HepG2 (cell line): ENCODE results near the gene MFAP2. TPM values are rescaled to one million over a fixed set of nuclear protein-coding genes. Genes with fewer than 3 reads are reported as not detected.

Source experiments
- ATAC-seq: fragments of 200-7000 bp; cut with Tn5 transposase; 3 replicates; pipeline ENCODE4 v1.9.1; 2020; ENCODE audit warnings: mild to moderate bottlenecking, moderate library complexity
- Bru-seq: library from RNA; stranded (reverse); fragments of 400-500 nt; gene quantifications from one replicate; lab custom pipeline; 2021; lab: Mats Ljungman, UMichigan
- BruChase-seq, 2 experiments: library from RNA; stranded (reverse); fragments of 400-500 nt; gene quantifications; one replicate each; lab custom pipeline; 2021; lab: Mats Ljungman, UMichigan
- BruUV-seq: library from RNA; stranded (reverse); fragments of 400-500 nt; replicated peaks from 2 replicates; lab custom pipeline; 2021; lab: Mats Ljungman, UMichigan
- CTCF ChIA-PET: fragments of 300-600 bp; formaldehyde crosslinking; extraction: SDS; loops from one replicate; lab custom pipeline; 2021; ENCODE audit warnings: low total read pairs, inconsistent platforms, low intra/inter-chr PET ratio; lab: Yijun Ruan, JAX
- POLR2A ChIA-PET: fragments of 350-600 bp; sonication (Branson Sonifier 250); formaldehyde crosslinking; loops from one replicate; lab custom pipeline; 2020; ENCODE audit warnings: antibody characterized with exemption, inconsistent platforms; lab: Yijun Ruan, JAX
- DNase-seq: peaks from one replicate; pipeline ENCODE4 v3.0.0-alpha.2; 2015; ENCODE audit warnings: low spot score
- FAIRE-seq: peaks from 3 replicates; lab custom pipeline; 2011; peaks lifted over from hg19 to GRCh38; lab: Jason Lieb, UNC
- H2AFZ ChIP-seq: one replicate; pipeline ENCODE4 v1.6.1; 2011; ENCODE audit warnings: low read length, inconsistent platforms
- H3K27ac ChIP-seq: fragments of 300-600 bp; 3 replicates; pipeline ENCODE4 v1.8.0; 2011; ENCODE audit warnings: mixed run types, mild to moderate bottlenecking, mixed read lengths, low read length, inconsistent platforms; ENCODE audit not compliant: insufficient read depth; ENCODE audit errors: extremely low read length
- H3K27me3 ChIP-seq, 2 experiments: fragments of 200-600 bp in 1 of 2; 2 replicates in 1 of 2; 3 replicates in 1 of 2; pipeline versions ENCODE4 v1.6.0 to v1.8.0; 2011; ENCODE audit warnings: low read length in 2 of 2, mild to moderate bottlenecking in 2 of 2, moderate library complexity in 2 of 2, inconsistent platforms in 1 of 2; ENCODE audit not compliant: insufficient read depth in 2 of 2, control insufficient read depth in 1 of 2
- H3K36me3 ChIP-seq, 2 experiments: fragments of 200-600 bp in 1 of 2; replicated peaks in 1 of 2; 2 replicates in 1 of 2; 3 replicates in 1 of 2; pipeline versions ENCODE4 v1.5.1 to v1.8.0; 2011; ENCODE audit warnings: low read length in 2 of 2, inconsistent platforms in 1 of 2; ENCODE audit not compliant: insufficient read depth in 2 of 2, control insufficient read depth in 1 of 2
- H3K4me1 ChIP-seq: 2 replicates; pipeline ENCODE4 v1.5.1; 2012; ENCODE audit warnings: low read length, inconsistent platforms; ENCODE audit not compliant: insufficient read depth
- H3K4me2 ChIP-seq: 2 replicates; pipeline ENCODE4 v1.6.0; 2011; ENCODE audit warnings: low read depth, low read length, inconsistent platforms
- H3K4me3 ChIP-seq, 3 experiments: fragments of 200-600 bp in 1 of 3; sonication (generic), shearing (Covaris generic) in 1 of 3; replicated peaks in 1 of 3; 2 replicates each; pipeline ENCODE4 v1.5.1; 2011 to 2016; ENCODE audit warnings: low read length in 3 of 3, inconsistent platforms in 2 of 3, low read depth in 2 of 3, mild to moderate bottlenecking in 2 of 3, control low read depth in 1 of 3, mixed read lengths in 1 of 3; ENCODE audit not compliant: insufficient read depth in 1 of 3
- H3K79me2 ChIP-seq: one replicate; pipeline ENCODE4 v1.6.1; 2011; ENCODE audit warnings: low read length, inconsistent platforms; ENCODE audit not compliant: insufficient read depth
- H3K9ac ChIP-seq: 2 replicates; pipeline ENCODE4 v1.6.0; 2011; ENCODE audit warnings: mild to moderate bottlenecking, low read depth, low read length, inconsistent platforms; ENCODE audit not compliant: insufficient read depth
- H3K9me3 ChIP-seq: 2 replicates; pipeline ENCODE4 v1.5.1; 2012; ENCODE audit warnings: mild to moderate bottlenecking, low read length
- H4K20me1 ChIP-seq: 2 replicates; pipeline ENCODE4 v1.6.0; 2011; ENCODE audit warnings: inconsistent platforms, mild to moderate bottlenecking, low read length, moderate library complexity; ENCODE audit not compliant: insufficient read depth
- TEAD2 ChIP-seq: sonication (generic); formaldehyde crosslinking; IDR thresholded peaks from 2 replicates; pipeline ENCODE4 v1.9.0; 2021; ENCODE audit warnings: missing genetic modification reagents
- ZNF121 ChIP-seq: sonication (generic); formaldehyde crosslinking; IDR thresholded peaks from 2 replicates; pipeline ENCODE4 v1.5.0; 2020; ENCODE audit warnings: mild to moderate bottlenecking, missing genetic modification reagents
- ZNF354B ChIP-seq: sonication (generic); formaldehyde crosslinking; IDR thresholded peaks from 2 replicates; pipeline ENCODE4 v1.8.0; 2022; ENCODE audit warnings: mild to moderate bottlenecking, missing genetic modification reagents
- ZNF629 ChIP-seq: sonication (generic); formaldehyde crosslinking; conservative IDR thresholded peaks from 2 replicates; pipeline ENCODE4 v1.5.0; 2020; ENCODE audit warnings: missing genetic modification reagents
- ZNF777 ChIP-seq: sonication (generic); formaldehyde crosslinking; IDR thresholded peaks from 2 replicates; pipeline ENCODE4 v1.4.0; 2020; ENCODE audit warnings: missing genetic modification reagents
- WGBS: methylation state at CpG from one replicate; pipeline ENCODE4 v1.1.6; 2017; ENCODE audit warnings: low lambda C conversion rate; 5-methylcytosine and 5-hydroxymethylcytosine counted together
- in situ Hi-C: cut with HindIII; loops from 2 replicates; pipeline ENCODE4 v1.10.0; 2017; ENCODE audit warnings: low pct_unique_long_range_greater_than_20kb; ENCODE audit not compliant: extremely low pct_ligation_motif_present
- intact Hi-C: fragments of 100-400 bp; cut with micrococcal nuclease; formaldehyde crosslinking; loops from one replicate; pipeline ENCODE4 v1.10.0; 2022; ENCODE audit not compliant: unreplicated experiment
- long read RNA-seq, 2 experiments: library from RNA in 1 of 2; library from polyadenylated mRNA in 1 of 2; stranded (forward) in 1 of 2; unstranded in 1 of 2; transcript quantifications; one replicate each; pipeline ENCODE4 v2.0.0, GENCODE V29; 2019 to 2022
- polyA minus RNA-seq, 3 experiments: library from RNA; depleted of rRNA, polyadenylated mRNA; stranded (reverse); fragments of >200 nt; gene quantifications; 2 replicates each; pipeline ENCODE4 v1.2.3, GENCODE V29; 2011; ENCODE audit warnings: low replicate concordance in 1 of 3
- polyA plus RNA-seq, 8 experiments: library from polyadenylated mRNA; depleted of rRNA in 3 of 8; stranded (reverse) in 7 of 8; unstranded in 1 of 8; fragments of >200 nt; fragmentation: Illumina TruSeq in 4 of 8; extraction: Trizol in 4 of 8; gene quantifications; 2 replicates each; pipeline versions ENCODE4 v1.2.1 to v1.2.3, GENCODE V29; 2011 to 2016; ENCODE audit warnings: low read depth in 4 of 8, missing spikeins in 1 of 8, mixed read lengths in 1 of 8; ENCODE audit not compliant: insufficient read depth in 1 of 8
- total RNA-seq, 5 experiments: library from RNA; depleted of rRNA; stranded (reverse); fragments of >200 nt; fragmentation: Illumina TruSeq; extraction: Trizol; gene quantifications; 2 replicates each; pipeline ENCODE4 v1.2.3, GENCODE V29; 2016; ENCODE audit warnings: low read depth in 1 of 5

Gene MFAP2, protein sequence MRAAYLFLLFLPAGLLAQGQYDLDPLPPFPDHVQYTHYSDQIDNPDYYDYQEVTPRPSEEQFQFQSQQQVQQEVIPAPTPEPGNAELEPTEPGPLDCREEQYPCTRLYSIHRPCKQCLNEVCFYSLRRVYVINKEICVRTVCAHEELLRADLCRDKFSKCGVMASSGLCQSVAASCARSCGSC
- total RNA-seq (2016; rRNA removed; fragmentation: Illumina TruSeq; extraction: Trizol) (0.21 and 1.1 TPM in 2 replicates), polyA plus RNA-seq (2011; rRNA removed) (1.4 and 2.1 TPM in 2 replicates), polyA minus RNA-seq (2011; rRNA and poly(A)+ RNA removed; ENCODE audit: low replicate concordance) (1.7 TPM in 1 of 2 replicates, not detected in the other), Bru-seq, nascent RNA (percentile 24 among the genes with signal in this experiment), BruChase-seq, experiment 1, labeled RNA remaining after a 6-hour chase (percentile 33 among the genes with signal in this experiment), BruChase-seq, experiment 2, labeled RNA remaining after a 2-hour chase (percentile 33 among the genes with signal in this experiment)
- 0.40 and 0.62 TPM in 2 replicates for total RNA-seq (2016; cell fraction: cytosol; rRNA removed; fragmentation: Illumina TruSeq; extraction: Trizol; ENCODE audit: low read depth)
- total RNA-seq (2016; cell fraction: insoluble cytoplasmic fraction; rRNA removed; fragmentation: Illumina TruSeq; extraction: Trizol), result 0.27 and 0.93 TPM in 2 replicates
- total RNA-seq (2016; cell fraction: membrane; rRNA removed; fragmentation: Illumina TruSeq; extraction: Trizol), result 0.37 and 0.38 TPM in 2 replicates
- 0.66 and 1.8 TPM in 2 replicates for total RNA-seq (2016; cell fraction: nucleus; rRNA removed; fragmentation: Illumina TruSeq; extraction: Trizol)
- polyA plus RNA-seq (2011; cell fraction: cytosol; rRNA removed), result 1.5 and 1.8 TPM in 2 replicates
- 3.8 and 4.2 TPM in 2 replicates for polyA plus RNA-seq (2011; cell fraction: nucleus; rRNA removed)
- polyA plus RNA-seq (2012), result 1.1 and 1.6 TPM in 2 replicates
- 1.2 and 1.3 TPM in 2 replicates for polyA plus RNA-seq (2016; cell fraction: cytosol; fragmentation: Illumina TruSeq; extraction: Trizol; ENCODE audit: low read depth)
- polyA plus RNA-seq (2016; cell fraction: insoluble cytoplasmic fraction; fragmentation: Illumina TruSeq; extraction: Trizol; ENCODE audit: low read depth), result 0.25 and 0.36 TPM in 2 replicates
- polyA plus RNA-seq (2016; cell fraction: membrane; fragmentation: Illumina TruSeq; extraction: Trizol; ENCODE audit: low read depth), result 0.59 and 0.74 TPM in 2 replicates
- polyA plus RNA-seq (2016; cell fraction: nucleus; fragmentation: Illumina TruSeq; extraction: Trizol; ENCODE audit: insufficient read depth, low read depth), result 1.4 and 2.5 TPM in 2 replicates
- 0.62 TPM in 1 of 2 replicates, not detected in the other for polyA minus RNA-seq (2011; cell fraction: cytosol; rRNA and poly(A)+ RNA removed)
- polyA minus RNA-seq (2011; cell fraction: nucleus; rRNA and poly(A)+ RNA removed), result 1.4 TPM in 1 of 2 replicates, not detected in the other
- long read RNA-seq, experiment 1, partial matches to known transcripts, result 0 of 2 reads
- long read RNA-seq, experiment 1, other reads (novel, unspliced or antisense), result 0 of 2 reads
- long read RNA-seq, experiment 2, transcript MFAP2-202 (9 exons, 1,260 nt), result major isoform, 5 of 6 reads
- long read RNA-seq, experiment 2, partial matches to known transcripts, result 0 of 6 reads
- long read RNA-seq, experiment 2, other reads (novel, unspliced or antisense), result 1 of 6 reads

DNA sequence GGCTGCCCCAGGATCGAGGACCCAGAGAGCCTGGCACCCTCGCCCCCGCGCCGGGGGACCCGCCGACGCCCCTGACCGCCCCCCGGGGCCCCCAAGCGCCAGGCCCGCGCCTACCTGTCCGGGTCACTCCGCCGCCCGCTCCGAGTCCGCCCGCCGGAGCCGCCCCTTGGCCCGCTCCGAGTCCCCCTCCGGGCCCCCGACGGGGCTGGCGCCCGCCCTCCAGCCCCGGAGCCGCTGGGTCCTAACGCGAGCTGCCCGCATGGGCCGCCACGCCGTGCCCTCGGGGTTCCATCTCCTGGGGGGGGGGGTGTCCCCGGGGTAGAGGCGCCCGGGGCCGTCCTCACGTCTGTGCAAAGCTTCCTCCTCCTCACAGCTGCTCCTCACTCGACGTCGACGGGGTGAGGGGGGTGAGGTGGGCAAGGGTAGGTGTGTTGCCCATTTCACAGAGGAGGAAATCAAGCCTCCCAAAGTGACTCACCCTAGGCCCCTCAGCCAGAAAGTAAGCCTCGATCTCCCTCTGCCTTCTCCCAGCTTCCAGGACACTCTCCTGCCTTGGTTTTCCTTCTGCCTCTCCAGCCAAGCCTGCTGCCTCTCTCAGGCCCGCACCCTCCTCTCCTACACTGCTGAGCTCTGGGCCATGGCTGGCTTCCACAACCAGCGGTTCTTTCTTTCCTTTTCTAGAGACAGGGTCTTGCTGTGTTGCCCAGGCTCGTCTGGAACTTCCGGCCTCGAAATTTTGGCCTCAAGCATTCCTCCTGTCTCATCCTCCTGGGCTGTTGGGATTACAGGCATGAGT lies at the start of gene MFAP2:
MFAP2 (minus strand) TSS at position 148 of the 796 bp plus-strand sequence. CDS start 2,347 bp downstream, outside the sequence.
- in situ Hi-C loops (no loop called here), intact Hi-C loops (no loop called here)
- BruUV-seq, result no TSS peak
- 0 out of 3 replicates have a peak, but pooled peaks have one; percentile 3 for ATAC-seq
- Histone ChIP-seq H3K4me3 (peak within 1 kb of the TSS in 2 of 3 experiments; percentile 34 to 54; a peak in 3 of 6 replicates), H3K4me2 (peak within 1 kb of the TSS; percentile 36; the same call in 1 of the 2 replicates), H3K79me2 (no peaks in the 10 kb centered on the region), H3K27me3 (peaks cover 4 to 30% of the 10 kb centered on the region in 2 experiments; a peak in 3 of 5 replicates), H3K27ac (no peak within 1 kb of the TSS), H4K20me1 (no peaks in the 10 kb centered on the region), H3K36me3 (no peaks in the 10 kb centered on the region), H2AFZ (no peak within 1 kb of the TSS), H3K9me3 (no peaks in the 10 kb centered on the region), H3K4me1 (peaks cover 41% of the 10 kb centered on the region), H3K9ac (no peak within 1 kb of the TSS)
- FAIRE-seq, result no peak
- TF ChIP-seq ZNF629 (CRISPR knock-in tag), result peak; percentile 47; the same call in 1 of the 2 replicates
- TF ChIP-seq ZNF121 (CRISPR knock-in tag), result peak; percentile 63; the same call in 1 of the 2 replicates
- TF ChIP-seq ZNF354B (CRISPR knock-in tag), result no peak
- TF ChIP-seq ZNF777 (CRISPR knock-in tag), result peak; percentile 81
- no peak for TF ChIP-seq TEAD2
- POLR2A ChIA-PET, result no interaction called here
- no peak for DNase-seq
- WGBS, result 32% methylated on average over 9 of the region's 53 CpGs
- CTCF ChIA-PET, result no interaction called here
